Measurements from ENCODE around the gene GSN.

The GSN gene

DNA sequence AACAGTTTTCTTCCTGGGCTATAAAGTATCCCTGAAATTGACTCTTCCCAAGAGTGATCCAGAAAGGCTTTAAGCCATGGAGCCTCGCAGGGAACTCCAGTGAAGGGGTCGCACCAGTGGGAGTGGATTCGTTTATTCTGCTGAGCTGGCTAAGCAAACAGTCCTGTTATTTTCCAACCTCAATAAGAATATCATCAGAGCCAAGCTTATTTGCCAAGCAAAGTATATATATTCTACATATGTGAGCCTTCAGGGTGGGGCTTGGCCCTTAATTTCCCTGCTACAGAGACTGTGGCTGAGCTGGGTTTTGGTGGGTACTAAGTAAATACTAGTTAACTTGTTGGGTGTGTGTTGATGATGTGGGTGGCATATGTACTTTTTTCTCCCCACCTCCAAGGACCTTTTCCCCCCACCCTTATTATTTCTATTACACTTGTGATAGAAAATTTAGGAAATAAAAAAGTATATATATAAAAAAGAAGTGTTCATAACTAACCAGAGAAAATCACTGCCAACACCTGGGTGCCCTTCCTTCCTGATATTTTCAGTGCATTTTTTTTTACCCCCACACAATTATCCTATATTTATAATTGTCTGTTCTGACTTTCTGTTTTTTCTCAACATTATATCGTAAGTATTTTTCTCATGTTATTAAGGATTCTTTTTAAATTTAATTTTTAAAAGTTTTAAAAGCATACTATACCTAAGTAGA is 5.3 kb downstream of the GSN start:
- no peak for DNase-seq

GRCh38 chr9:121274851-121275250 is 6.9 kb downstream of the GSN start:
- no peak for DNase-seq

- no peak for DNase-seq
Measured at GRCh38 chr9:121275781-121276658, 8.1 kb downstream of the GSN start.

- no peak for DNase-seq
Measured at GRCh38 chr9:121277026-121277425, 9.1 kb downstream of the GSN start.

GRCh38 chr9:121277518-121278295 is 9.7 kb downstream of the GSN start:
- no peak for DNase-seq

GRCh38 chr9:121278477-121279261 is 10.7 kb downstream of the GSN start:
- DNase-seq: peak; percentile 52 to 57

DNA sequence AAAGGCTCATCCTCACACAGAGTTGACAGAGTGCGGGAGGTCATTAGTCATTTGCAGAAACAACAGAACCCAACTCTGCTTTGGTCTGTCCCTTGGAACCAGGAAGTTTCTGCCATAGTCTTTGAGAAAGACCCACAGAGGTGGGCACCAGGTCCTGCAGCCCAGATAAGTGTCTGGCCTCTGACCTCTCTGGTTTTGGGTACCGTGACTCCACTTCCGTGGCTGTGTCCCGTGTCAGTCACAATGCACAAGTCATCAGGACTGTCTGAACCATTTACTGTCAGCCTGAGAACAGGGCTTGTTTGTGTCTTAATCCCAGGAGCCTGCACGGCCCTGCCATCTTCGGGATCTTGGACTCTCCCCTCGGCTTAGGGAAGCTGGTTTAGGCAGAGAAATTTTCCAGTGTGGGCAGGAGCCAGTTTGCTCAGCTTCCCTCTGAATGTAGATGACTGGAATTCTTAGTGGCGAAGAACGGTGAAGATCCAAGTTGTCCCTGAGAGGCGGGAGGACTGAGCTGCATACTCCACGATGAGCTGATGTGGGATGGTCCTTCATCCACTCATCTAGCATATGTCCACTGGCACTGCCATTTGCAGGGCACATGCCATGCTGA is 11.9 kb downstream of the GSN start:
- no peak for DNase-seq

- DNase-seq: no peak
Measured at GRCh38 chr9:121280715-121281613, 13.0 kb downstream of the GSN start.

DNA sequence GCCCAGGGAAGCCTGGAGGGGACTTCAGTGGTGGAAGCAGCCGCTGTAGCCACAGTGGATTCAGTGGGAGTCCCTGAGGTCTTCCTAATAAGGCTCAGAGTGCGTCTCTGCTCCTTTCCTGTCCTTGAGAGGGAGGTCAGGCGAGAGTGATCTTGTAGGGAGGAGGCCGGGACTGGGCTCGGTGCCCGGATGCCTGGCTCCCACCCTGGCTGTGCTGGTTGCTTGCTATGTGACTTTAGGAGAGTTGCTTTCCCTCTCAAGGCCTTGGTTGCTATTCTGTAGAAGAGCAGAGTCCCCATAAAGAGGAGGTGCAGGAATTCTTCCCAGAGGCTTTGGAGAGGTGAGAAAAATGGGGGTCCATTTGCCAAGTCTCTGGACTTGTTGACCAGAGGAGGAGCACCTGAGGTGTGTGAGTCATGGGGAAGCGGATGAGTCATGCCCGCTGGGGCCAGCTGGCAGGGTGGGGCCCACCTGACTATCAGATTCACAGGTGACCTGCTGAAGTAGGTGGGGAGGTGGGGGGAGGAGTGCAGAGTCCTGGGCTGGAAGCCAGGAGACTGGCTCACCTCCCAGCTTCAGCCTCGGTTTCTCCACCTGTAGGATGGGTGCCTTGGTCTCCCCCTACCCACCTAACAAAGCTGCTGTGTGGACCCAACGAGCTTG is 13.8 kb downstream of the GSN start:
- DNase-seq: no peak

- no peak for DNase-seq
Measured at GRCh38 chr9:121282277-121283079, 14.5 kb downstream of the GSN start.

DNA sequence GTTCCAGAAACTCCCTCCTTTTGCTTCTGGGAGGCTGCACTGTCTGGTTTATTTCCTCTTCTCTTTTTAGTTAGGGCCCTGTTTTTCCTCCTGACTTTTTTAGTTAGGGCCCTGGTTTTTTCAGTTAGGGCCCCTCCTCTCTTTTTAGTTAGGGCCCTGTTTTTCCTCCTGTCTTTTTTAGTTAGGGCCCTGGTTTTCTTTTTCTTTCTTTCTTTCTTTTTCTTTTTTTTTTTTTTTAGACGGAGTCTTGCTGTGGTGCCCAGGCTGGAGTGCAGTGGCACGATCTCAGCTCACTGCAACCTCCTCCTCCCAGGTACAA is 15.1 kb downstream of the GSN start:
- DNase-seq: no peak

DNA sequence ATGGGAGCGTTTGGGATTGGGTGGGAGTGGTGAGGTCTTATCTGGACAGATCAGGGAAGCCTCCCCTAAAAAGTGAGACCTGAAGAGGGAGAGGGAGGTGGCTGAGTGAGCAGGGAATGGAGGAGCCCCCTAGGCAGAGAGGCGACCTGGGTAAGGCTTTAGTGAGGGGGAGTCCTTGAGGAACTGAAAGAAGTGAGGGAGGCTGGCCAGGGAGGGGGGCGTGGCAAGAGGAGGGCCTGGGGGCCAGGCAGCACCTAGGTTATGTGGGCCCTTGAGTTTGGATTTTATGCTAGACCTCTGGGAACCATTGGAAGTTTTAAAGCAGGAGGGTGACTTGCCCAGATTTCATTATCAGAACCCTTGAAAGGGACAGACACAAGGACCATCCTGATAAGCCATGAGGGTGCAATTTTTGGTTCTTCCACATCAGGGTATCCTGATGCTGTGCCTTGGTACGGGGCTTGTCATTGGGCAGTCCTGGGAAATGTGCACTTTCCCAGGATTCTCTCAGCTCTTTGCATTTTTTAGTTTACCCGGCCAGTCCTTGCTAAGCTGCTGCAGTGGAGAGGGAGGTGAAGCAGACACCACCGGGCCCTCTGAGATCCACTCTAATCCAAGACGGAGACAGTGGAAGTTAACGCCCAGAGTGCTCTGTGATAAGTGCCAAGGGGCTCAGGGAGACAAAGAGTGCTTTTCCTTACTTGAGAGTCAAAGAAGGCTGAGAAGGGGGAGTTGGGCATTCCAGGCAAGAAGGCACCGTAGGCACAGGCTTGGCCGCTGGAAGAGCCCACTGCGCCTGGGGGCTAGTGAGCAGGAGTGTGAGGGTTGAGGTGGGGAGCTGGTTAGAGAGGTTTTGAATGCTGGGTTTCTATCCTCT is 16.1 kb downstream of the GSN start:
- DNase-seq: no peak

GRCh38 chr9:121284733-121285451 is 16.9 kb downstream of the GSN start:
- no peak for DNase-seq

- no peak for DNase-seq
Measured at GRCh38 chr9:121285835-121286687, 18.1 kb downstream of the GSN start.

DNA sequence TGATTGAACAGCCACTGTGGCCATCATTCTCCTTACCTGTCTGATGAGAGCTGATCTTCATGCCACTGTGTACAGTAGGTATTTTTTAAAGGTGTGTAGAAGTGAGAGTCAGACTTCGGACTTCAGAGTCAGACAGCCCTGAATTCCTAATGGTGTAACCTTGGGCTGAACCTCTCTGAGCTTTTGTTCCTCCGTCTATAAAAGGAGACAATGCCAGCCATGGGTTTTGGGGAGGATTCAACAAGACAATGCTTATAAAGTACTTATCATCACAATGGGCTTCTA is 18.7 kb downstream of the GSN start:
- DNase-seq: no peak

DNA sequence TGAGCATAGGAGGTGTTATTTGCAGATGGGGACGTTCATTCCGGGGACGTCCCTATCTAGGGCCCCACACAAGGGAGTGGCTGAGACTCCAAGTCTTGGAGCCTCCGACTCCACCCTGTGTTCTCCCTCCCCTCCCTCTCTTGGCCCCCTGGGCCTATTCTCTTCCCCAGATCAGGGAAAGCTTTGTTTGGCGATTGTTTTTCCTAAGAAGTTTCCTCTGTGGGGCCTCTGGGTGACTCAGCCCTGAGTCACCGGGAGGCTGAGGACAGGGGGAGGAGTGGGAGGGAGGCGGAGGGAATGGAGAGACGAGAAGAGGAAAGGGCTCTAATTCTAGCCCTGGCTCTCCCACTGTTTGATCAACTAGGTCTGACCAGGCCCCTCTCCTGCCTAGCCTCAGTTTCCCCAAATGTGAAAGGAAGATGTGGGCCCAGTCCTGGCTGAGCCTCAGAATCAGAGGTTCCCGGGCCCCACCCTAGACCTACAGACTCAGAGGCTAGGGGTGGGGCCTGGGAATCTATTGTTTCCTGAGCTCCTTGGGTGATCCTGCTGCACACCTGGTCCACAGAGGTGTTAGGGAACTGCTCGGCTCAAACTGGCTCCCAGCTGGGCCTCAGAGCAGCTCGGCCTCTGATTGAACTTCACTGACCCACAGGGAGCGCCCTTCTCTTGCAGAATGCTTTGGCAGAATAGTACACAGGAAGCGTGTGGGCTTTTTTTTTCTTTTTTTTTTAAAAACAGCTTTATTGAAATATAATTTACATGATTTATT is 19.2 kb downstream of the GSN start:
- peak; percentile 43 to 57 for DNase-seq

DNA sequence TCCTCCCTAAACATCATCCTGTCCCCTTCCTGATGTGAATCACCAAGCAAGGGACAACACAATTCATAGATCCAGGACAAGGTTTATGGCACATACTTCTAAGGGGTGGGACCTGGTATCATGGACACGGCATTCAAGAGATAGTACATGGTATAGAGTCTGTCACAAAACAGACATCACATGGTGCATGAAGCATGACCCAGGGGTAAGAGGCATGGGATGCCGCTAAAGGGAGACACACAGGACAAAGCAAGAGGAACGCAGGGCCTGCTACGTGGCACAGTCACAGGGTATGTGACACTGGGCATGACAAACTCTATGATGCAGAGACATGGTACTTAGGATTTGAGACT is 20.7 kb downstream of the GSN start:
- no peak for DNase-seq

All from activated CD4-positive, alpha-beta T cell treated with anti-CD3 and anti-CD28 coated beads, Interleukin-2, amount 50 U/mL, for 48 hours (primary cell).